Hepatocyte (in vitro differentiated cells): Measurements from ENCODE around the gene CABS1. TPM values are rescaled to one million over a fixed set of nuclear protein-coding genes. Genes with fewer than 3 reads are reported as not detected.
A peak's percentile ranks its signal among the peaks of the same experiment; 100 is the strongest.

Source experiments
- DNase-seq: peaks from one replicate; pipeline ENCODE4 v3.0.0-alpha.2; 2016; ENCODE audit warnings: low spot score
- H2AFZ ChIP-seq: fragments of 200-600 bp; sonication (generic); 2 replicates; pipeline ENCODE4 v1.6.0; 2016; ENCODE audit warnings: antibody characterized with exemption, mild to moderate bottlenecking
- H3K27ac ChIP-seq: fragments of 200-600 bp; sonication (generic); 2 replicates; pipeline ENCODE4 v1.5.1; 2016; ENCODE audit warnings: mild to moderate bottlenecking
- H3K27me3 ChIP-seq: fragments of 200-600 bp; sonication (generic); 2 replicates; pipeline ENCODE4 v1.6.1; 2016
- H3K36me3 ChIP-seq: fragments of 200-600 bp; sonication (generic); replicated peaks from 2 replicates; pipeline ENCODE4 v1.5.1; 2016; ENCODE audit warnings: low read depth; ENCODE audit not compliant: insufficient read depth
- H3K4me1 ChIP-seq: fragments of 200-600 bp; sonication (generic); 2 replicates; pipeline ENCODE4 v1.5.1; 2016; ENCODE audit warnings: mild to moderate bottlenecking, moderate library complexity; ENCODE audit not compliant: insufficient read depth
- H3K4me2 ChIP-seq: fragments of 200-600 bp; sonication (generic); 2 replicates; pipeline ENCODE4 v1.6.0; 2016
- H3K4me3 ChIP-seq: fragments of 200-600 bp; sonication (generic); 2 replicates; pipeline ENCODE4 v1.5.1; 2016; ENCODE audit warnings: mild to moderate bottlenecking
- H3K79me2 ChIP-seq: fragments of 200-600 bp; sonication (generic); 2 replicates; pipeline ENCODE4 v1.6.0; 2017; ENCODE audit warnings: mild to moderate bottlenecking
- H3K9me2 ChIP-seq: fragments of 200-600 bp; sonication (generic); replicated peaks from 2 replicates; pipeline ENCODE4 v1.6.0; 2017; ENCODE audit warnings: mild to moderate bottlenecking; ENCODE audit not compliant: insufficient read depth
- H3K9me3 ChIP-seq: fragments of 200-600 bp; sonication (generic); 2 replicates; pipeline ENCODE4 v1.5.1; 2016; ENCODE audit warnings: low read depth, mild to moderate bottlenecking
- H4K20me1 ChIP-seq: fragments of 200-600 bp; sonication (generic); 2 replicates; pipeline ENCODE4 v1.6.0; 2016; ENCODE audit warnings: mild to moderate bottlenecking; ENCODE audit not compliant: insufficient read depth, poor library complexity, severe bottlenecking
- CTCF ChIP-seq: fragments of 200-600 bp; sonication (generic); IDR thresholded peaks from 2 replicates; pipeline ENCODE4 v1.5.1; 2016; ENCODE audit warnings: antibody characterized with exemption, mild to moderate bottlenecking; ENCODE audit not compliant: poor library complexity
- EZH2 ChIP-seq: fragments of 200-600 bp; sonication (generic); IDR thresholded peaks from 2 replicates; pipeline ENCODE4 v1.6.1; 2016; ENCODE audit warnings: antibody characterized with exemption, mild to moderate bottlenecking, borderline replicate concordance
- EZH2phosphoT487 ChIP-seq: fragments of 200-600 bp; sonication (generic); IDR thresholded peaks from one replicate; pipeline ENCODE4 v1.6.1; 2018; ENCODE audit warnings: antibody characterized with exemption, mild to moderate bottlenecking, low read depth, moderate library complexity; ENCODE audit not compliant: unreplicated experiment, severe bottlenecking
- WGBS: methylation state at CpG from one replicate; pipeline ENCODE4 v1.1.6; 2016; ENCODE audit warnings: low lambda C conversion rate; ENCODE audit errors: missing lambda C conversion rate; 5-methylcytosine and 5-hydroxymethylcytosine counted together
- polyA plus RNA-seq: library from polyadenylated mRNA; unstranded; fragments of >200 nt; fragmentation: Nextera tagmentation; extraction: Ambion mirVana; gene quantifications from 2 replicates; pipeline ENCODE4 v1.2.1, GENCODE V29; 2016
- total RNA-seq: library from RNA; depleted of rRNA; stranded (reverse); fragments of >200 nt; gene quantifications from 2 replicates; pipeline ENCODE4 v1.2.3, GENCODE V29; 2014

Gene CABS1
- total and polyA plus RNA-seq, 2 experiments from 2014 or later, result not detected

DNA sequence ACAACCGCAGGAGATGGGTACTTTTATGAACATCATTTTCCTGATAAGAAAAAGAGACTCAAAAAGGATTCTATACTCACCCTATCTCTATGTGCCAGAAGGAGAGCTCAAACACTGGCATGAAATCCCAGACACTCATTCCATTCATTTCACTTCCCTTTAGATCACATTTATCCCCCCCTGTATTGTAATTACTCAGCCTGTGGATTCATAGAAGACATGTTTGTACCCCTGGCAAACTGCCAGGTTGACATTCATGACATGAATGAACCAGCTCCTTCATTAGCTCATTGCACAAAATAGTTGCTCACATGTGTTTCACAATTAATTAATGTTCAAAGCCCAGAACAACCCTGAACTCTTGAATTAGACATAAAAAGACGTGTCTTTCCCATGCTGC is 30.7 kb downstream of the CABS1 start:
- Histone ChIP-seq H3K4me1 (no peaks in the 10 kb centered on the region), H3K9me2 (no peaks in the 10 kb centered on the region), H3K4me2 (no peak overlapping the region), H3K36me3 (no peaks in the 10 kb centered on the region), H3K27me3 (no peaks in the 10 kb centered on the region), H4K20me1 (no peaks in the 10 kb centered on the region), H3K79me2 (no peaks in the 10 kb centered on the region), H3K9me3 (no peaks in the 10 kb centered on the region), H3K27ac (no peak overlapping the region), H3K4me3 (no peak overlapping the region), H2AFZ (no peak overlapping the region)
- TF ChIP-seq EZH2 (no peak), CTCF (no peak)
- peak; percentile 6 for DNase-seq
- WGBS, result 86% methylated on average over 2 of the region's 2 CpGs

DNA sequence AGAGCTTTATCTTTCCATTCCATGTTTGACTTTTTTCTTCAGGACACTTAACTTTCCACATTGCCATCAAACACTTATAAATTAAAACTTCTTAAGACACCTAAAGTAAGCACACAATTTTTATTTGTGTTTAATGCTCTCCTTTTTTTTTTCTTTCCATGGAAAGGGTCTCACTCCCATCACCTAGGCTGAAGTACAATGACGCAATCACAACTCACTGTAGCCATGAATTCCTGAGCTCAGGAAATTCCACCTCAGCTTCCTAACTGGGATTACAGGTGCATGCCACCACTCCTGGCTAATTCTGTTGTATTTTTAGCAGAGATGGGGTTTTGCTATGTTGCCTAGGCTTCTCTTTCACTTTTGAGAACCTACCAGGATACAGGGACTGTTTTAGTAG is 33.0 kb downstream of the CABS1 start:
- Histone ChIP-seq H3K4me3 (no peak overlapping the region), H3K9me3 (no peaks in the 10 kb centered on the region), H3K4me2 (no peak overlapping the region), H3K4me1 (no peaks in the 10 kb centered on the region), H4K20me1 (no peaks in the 10 kb centered on the region), H3K79me2 (no peaks in the 10 kb centered on the region), H3K27me3 (no peaks in the 10 kb centered on the region), H3K27ac (no peak overlapping the region), H3K36me3 (no peaks in the 10 kb centered on the region), H2AFZ (no peak overlapping the region), H3K9me2 (no peaks in the 10 kb centered on the region)
- 96% methylated on average over 1 of the region's 1 CpG for WGBS
- TF ChIP-seq EZH2phosphoT487 (no peak), CTCF (no peak)
- no peak for DNase-seq

DNA sequence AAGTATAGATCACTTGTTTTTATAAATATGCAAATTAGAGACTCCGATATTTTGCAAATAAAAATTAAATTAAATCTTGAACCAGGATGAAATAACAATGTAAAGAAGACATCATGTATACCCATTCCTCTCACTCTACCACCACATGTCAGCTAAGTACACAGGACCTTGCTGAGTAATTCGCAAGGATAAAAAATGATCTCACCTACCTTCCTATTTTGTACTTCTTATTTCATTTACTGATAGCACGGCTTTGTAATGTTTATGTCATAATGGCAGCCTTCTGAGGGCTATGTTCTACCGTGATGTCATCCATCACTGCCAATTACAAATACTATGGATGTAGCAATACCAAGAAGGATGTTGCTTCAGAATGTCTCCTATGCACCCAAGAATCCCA is 37.2 kb downstream of the CABS1 start:
- Histone ChIP-seq H3K79me2 (no peaks in the 10 kb centered on the region), H3K4me2 (no peak overlapping the region), H3K36me3 (no peaks in the 10 kb centered on the region), H2AFZ (no peak overlapping the region), H3K27ac (no peak overlapping the region), H4K20me1 (no peaks in the 10 kb centered on the region), H3K9me2 (no peaks in the 10 kb centered on the region), H3K27me3 (no peaks in the 10 kb centered on the region), H3K4me1 (no peaks in the 10 kb centered on the region), H3K4me3 (no peak overlapping the region), H3K9me3 (no peaks in the 10 kb centered on the region)
- TF ChIP-seq EZH2 (no peak), CTCF (no peak), EZH2phosphoT487 (no peak)
- DNase-seq, result no peak
- 88% methylated on average over 4 of the region's 4 CpGs for WGBS

DNA sequence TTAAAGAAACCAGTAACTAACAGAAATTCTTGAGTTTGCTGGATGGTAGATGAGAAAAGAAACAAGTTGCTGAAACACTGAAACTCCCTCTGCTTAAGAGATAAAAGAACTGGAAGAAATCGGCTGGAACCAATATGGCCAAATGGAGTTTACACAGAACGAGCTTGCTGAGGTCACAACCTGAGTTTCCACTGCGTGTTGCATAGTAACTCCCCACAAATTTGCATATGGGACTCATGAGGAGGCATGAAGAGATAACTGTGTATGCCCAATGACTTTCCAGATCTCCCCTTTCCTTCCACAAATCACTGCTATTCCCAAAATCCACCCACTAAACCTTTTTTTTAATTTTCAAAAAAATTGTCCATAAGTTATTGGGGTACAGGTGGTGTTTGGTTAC is 38.0 kb downstream of the CABS1 start:
- TF ChIP-seq EZH2phosphoT487 (no peak), CTCF (no peak), EZH2 (no peak)
- Histone ChIP-seq H3K4me3 (no peak overlapping the region), H3K27me3 (no peaks in the 10 kb centered on the region)

More for the DNA sequence above, 38.0 kb downstream of the CABS1 start:
- Histone ChIP-seq H3K36me3 (no peaks in the 10 kb centered on the region), H3K4me2 (no peak overlapping the region), H3K79me2 (no peaks in the 10 kb centered on the region), H3K4me1 (no peaks in the 10 kb centered on the region), H3K9me2 (no peaks in the 10 kb centered on the region), H4K20me1 (no peaks in the 10 kb centered on the region), H3K9me3 (no peaks in the 10 kb centered on the region), H3K27ac (no peak overlapping the region), H2AFZ (no peak overlapping the region)
- no peak for DNase-seq
- WGBS, result 83% methylated on average over 3 of the region's 3 CpGs
